ENCODE data around the gene GAL3ST1. TPM values are rescaled to one million over a fixed set of nuclear protein-coding genes. Genes with fewer than 3 reads are reported as not detected.

The GAL3ST1 gene
- total RNA-seq, 2 experiments from 2014 or later, result not detected

- ChIA-PET CTCF (ENCODE audit: unreplicated experiment) (no interaction called here), POLR2A (no interaction called here)
- intact Hi-C loops (cut with micrococcal nuclease; ENCODE audit: unreplicated experiment), result no loop called here
- H3K79me2 ChIP-seq (ENCODE audit: insufficient read depth, low read depth, low read length), result no peaks in the 10 kb centered on the region
- TF ChIP-seq CTCF (conservative IDR thresholded peaks at IDR 0.05; ENCODE audit: low read length) (no peak), EZH2phosphoT487 (IDR thresholded peaks at IDR 0.05; ENCODE audit: borderline replicate concordance, low read depth, low read length) (no peak)
- H4K20me1 ChIP-seq (ENCODE audit: insufficient read depth, low read length), result no peaks in the 10 kb centered on the region
- H3K9me2 ChIP-seq (ENCODE audit: insufficient read depth, low read length), result no peaks in the 10 kb centered on the region
- H3K36me3 ChIP-seq (ENCODE audit: insufficient read depth, low read length), result no peaks in the 10 kb centered on the region
- H3K27ac ChIP-seq (ENCODE audit: low read depth, low read length, poor library complexity, severe bottlenecking), result no peak overlapping the region
- DNase-seq (ENCODE audit: low spot score), result no peak
- no peaks in the 10 kb centered on the region for H3K9me3 ChIP-seq (ENCODE audit: low read length)
- H3K4me3 ChIP-seq (ENCODE audit: low read depth, low read length, poor library complexity, severe bottlenecking), result no peak overlapping the region
- no peak overlapping the region for H3K4me2 ChIP-seq (ENCODE audit: low read length)
- no peak overlapping the region for H2AFZ ChIP-seq (ENCODE audit: low read length)
- no peaks in the 10 kb centered on the region for H3K4me1 ChIP-seq (ENCODE audit: insufficient read depth, low read length, poor library complexity, severe bottlenecking)
- no TSS peak for BruUV-seq (replicated peaks)
Observed at GRCh38 chr22:30535182-30535581, 39.3 kb downstream of the GAL3ST1 start.

- Histone ChIP-seq H3K9me3 (ENCODE audit: low read length) (no peaks in the 10 kb centered on the region), H2AFZ (ENCODE audit: low read length) (no peak overlapping the region), H3K79me2 (ENCODE audit: insufficient read depth, low read depth, low read length) (no peaks in the 10 kb centered on the region), H4K20me1 (ENCODE audit: insufficient read depth, low read length) (no peaks in the 10 kb centered on the region), H3K4me1 (ENCODE audit: insufficient read depth, low read length, poor library complexity, severe bottlenecking) (no peaks in the 10 kb centered on the region), H3K4me2 (ENCODE audit: low read length) (no peak overlapping the region), H3K36me3 (ENCODE audit: insufficient read depth, low read length) (no peaks in the 10 kb centered on the region), H3K27ac (ENCODE audit: low read depth, low read length, poor library complexity, severe bottlenecking) (no peak overlapping the region), H3K4me3 (ENCODE audit: low read depth, low read length, poor library complexity, severe bottlenecking) (no peak overlapping the region), H3K9me2 (ENCODE audit: insufficient read depth, low read length) (no peaks in the 10 kb centered on the region)
- intact Hi-C loops (cut with micrococcal nuclease; ENCODE audit: unreplicated experiment), result no loop called here
- TF ChIP-seq EZH2phosphoT487 (IDR thresholded peaks at IDR 0.05; ENCODE audit: borderline replicate concordance, low read depth, low read length), result no peak
- no peak for TF ChIP-seq CTCF (conservative IDR thresholded peaks at IDR 0.05; ENCODE audit: low read length)
- no peak for DNase-seq (ENCODE audit: low spot score)
- no TSS peak for BruUV-seq (replicated peaks)
- ChIA-PET POLR2A (no interaction called here), CTCF (ENCODE audit: unreplicated experiment) (no interaction called here)
Observed at GRCh38 chr22:30531651-30532608, 42.5 kb downstream of the GAL3ST1 start.

- TF ChIP-seq EZH2phosphoT487 (IDR thresholded peaks at IDR 0.05; ENCODE audit: borderline replicate concordance, low read depth, low read length) (no peak), CTCF (conservative IDR thresholded peaks at IDR 0.05; ENCODE audit: low read length) (no peak)
- no peak overlapping the region for H2AFZ ChIP-seq (ENCODE audit: low read length)
- H3K27ac ChIP-seq (ENCODE audit: low read depth, low read length, poor library complexity, severe bottlenecking), result no peak overlapping the region
- no peak overlapping the region for H3K4me3 ChIP-seq (ENCODE audit: low read depth, low read length, poor library complexity, severe bottlenecking)
- no peaks in the 10 kb centered on the region for H3K36me3 ChIP-seq (ENCODE audit: insufficient read depth, low read length)
- DNase-seq (ENCODE audit: low spot score), result no peak
- BruUV-seq (replicated peaks), result no TSS peak
- ChIA-PET POLR2A (no interaction called here), CTCF (ENCODE audit: unreplicated experiment) (no interaction called here)
- H3K9me2 ChIP-seq (ENCODE audit: insufficient read depth, low read length), result no peaks in the 10 kb centered on the region
- H3K79me2 ChIP-seq (ENCODE audit: insufficient read depth, low read depth, low read length), result no peaks in the 10 kb centered on the region
- intact Hi-C loops (cut with micrococcal nuclease; ENCODE audit: unreplicated experiment), result no loop called here
- no peaks in the 10 kb centered on the region for H3K9me3 ChIP-seq (ENCODE audit: low read length)
- H3K4me2 ChIP-seq (ENCODE audit: low read length), result no peak overlapping the region
- H3K4me1 ChIP-seq (ENCODE audit: insufficient read depth, low read length, poor library complexity, severe bottlenecking), result no peaks in the 10 kb centered on the region
- no peaks in the 10 kb centered on the region for H4K20me1 ChIP-seq (ENCODE audit: insufficient read depth, low read length)
Observed at GRCh38 chr22:30526656-30527055, 47.8 kb downstream of the GAL3ST1 start.
